Panc1 (cell line): ENCODE measurements around the gene SPECC1. TPM values are rescaled to one million over a fixed set of nuclear protein-coding genes. Genes with fewer than 3 reads are reported as not detected.

Experiments
- ATAC-seq: fragments of 200-7000 bp; cut with Tn5 transposase; 2 replicates; pipeline ENCODE4 v1.9.1; 2020; ENCODE audit warnings: mild to moderate bottlenecking, moderate library complexity
- BruUV-seq: library from RNA; stranded (reverse); fragments of 400-500 nt; replicated peaks from 2 replicates; lab custom pipeline; 2021; lab: Mats Ljungman, UMichigan
- CTCF ChIA-PET: fragments of 300-600 bp; sonication (Branson Sonifier 250); formaldehyde crosslinking; loops from one replicate; lab custom pipeline; 2022; ENCODE audit warnings: antibody characterized with exemption; lab: Charles Lee
- POLR2A ChIA-PET: fragments of 300-600 bp; sonication (Branson Sonifier 250); formaldehyde crosslinking; loops from one replicate; lab custom pipeline; 2022; ENCODE audit warnings: antibody characterized with exemption; lab: Charles Lee
- DNase-seq: peaks from one replicate; pipeline ENCODE4 v3.0.0-alpha.2; 2010; ENCODE audit warnings: low read depth, low spot score
- H3K27ac ChIP-seq: 2 replicates; pipeline ENCODE4 v1.5.1; 2011; ENCODE audit warnings: mild to moderate bottlenecking, low read length, inconsistent platforms
- H3K27me3 ChIP-seq: fragments of 200-500 bp; sonication (Bioruptor generic); 2 replicates; pipeline ENCODE4 v1.6.0; 2014; ENCODE audit warnings: low read length, inconsistent platforms; ENCODE audit not compliant: control insufficient read depth, insufficient read depth
- H3K36me3 ChIP-seq: fragments of 200-500 bp; sonication (Bioruptor generic); 2 replicates; pipeline ENCODE4 v1.5.1; 2014; ENCODE audit warnings: inconsistent platforms, mild to moderate bottlenecking, low read length, moderate library complexity; ENCODE audit not compliant: control insufficient read depth, insufficient read depth
- H3K4me1 ChIP-seq: 2 replicates; pipeline ENCODE4 v1.5.1; 2011; ENCODE audit warnings: inconsistent platforms, mild to moderate bottlenecking, low read length, moderate library complexity; ENCODE audit not compliant: control insufficient read depth, insufficient read depth
- H3K4me3 ChIP-seq, 2 experiments: 2 replicates each; pipeline ENCODE4 v1.5.1; 2011 to 2012; ENCODE audit warnings: low read depth in 2 of 2, low read length in 2 of 2, mild to moderate bottlenecking in 2 of 2, inconsistent platforms in 1 of 2, moderate library complexity in 1 of 2
- H3K9me3 ChIP-seq: fragments of 200-500 bp; sonication (Bioruptor generic); 2 replicates; pipeline ENCODE4 v1.5.1; 2014; ENCODE audit warnings: low read depth, mild to moderate bottlenecking, inconsistent platforms, low read length, moderate library complexity; ENCODE audit not compliant: control insufficient read depth, insufficient read depth
- CTCF ChIP-seq: fragments of 450-650 bp; IDR thresholded peaks from 2 replicates; pipeline ENCODE4 v1.5.1; 2017; ENCODE audit warnings: mild to moderate bottlenecking
- POLR2AphosphoS5 ChIP-seq: IDR thresholded peaks from 2 replicates; pipeline ENCODE4 v1.6.1; 2012; ENCODE audit warnings: mild to moderate bottlenecking, low read depth, low read length, moderate library complexity
- REST ChIP-seq, 2 experiments: IDR thresholded peaks; 2 replicates each; pipeline ENCODE4 v1.6.1; 2011 to 2012; ENCODE audit warnings: low read depth in 2 of 2, control low read depth in 1 of 2, low read length in 1 of 2, mild to moderate bottlenecking in 1 of 2, moderate library complexity in 1 of 2; ENCODE audit not compliant: insufficient read depth in 1 of 2
- SIN3A ChIP-seq: IDR thresholded peaks from 2 replicates; pipeline ENCODE4 v1.6.1; 2012; ENCODE audit warnings: low read depth, mild to moderate bottlenecking, low read length, moderate library complexity, borderline replicate concordance; ENCODE audit not compliant: insufficient read depth
- TCF7L2 ChIP-seq: IDR thresholded peaks from 2 replicates; pipeline ENCODE4 v1.6.1; 2011; ENCODE audit warnings: mild to moderate bottlenecking, low read depth, low read length, inconsistent platforms
- in situ Hi-C: cut with HindIII; loops from 2 replicates; pipeline ENCODE4 v1.10.0; 2016; ENCODE audit warnings: low sequenced_read_pairs, low pct_unique_long_range_greater_than_20kb
- intact Hi-C: fragments of 100-400 bp; cut with micrococcal nuclease; formaldehyde crosslinking; loops from one replicate; pipeline ENCODE4 v1.10.0; 2022; ENCODE audit not compliant: unreplicated experiment
- total RNA-seq: library from RNA; stranded (reverse); gene quantifications from one replicate; pipeline ENCODE4 v1.2.1, GENCODE V29; 2021; ENCODE audit not compliant: unreplicated experiment

Gene SPECC1
- total RNA-seq, 1 experiment from 2014 or later = 80.8 TPM

DNA sequence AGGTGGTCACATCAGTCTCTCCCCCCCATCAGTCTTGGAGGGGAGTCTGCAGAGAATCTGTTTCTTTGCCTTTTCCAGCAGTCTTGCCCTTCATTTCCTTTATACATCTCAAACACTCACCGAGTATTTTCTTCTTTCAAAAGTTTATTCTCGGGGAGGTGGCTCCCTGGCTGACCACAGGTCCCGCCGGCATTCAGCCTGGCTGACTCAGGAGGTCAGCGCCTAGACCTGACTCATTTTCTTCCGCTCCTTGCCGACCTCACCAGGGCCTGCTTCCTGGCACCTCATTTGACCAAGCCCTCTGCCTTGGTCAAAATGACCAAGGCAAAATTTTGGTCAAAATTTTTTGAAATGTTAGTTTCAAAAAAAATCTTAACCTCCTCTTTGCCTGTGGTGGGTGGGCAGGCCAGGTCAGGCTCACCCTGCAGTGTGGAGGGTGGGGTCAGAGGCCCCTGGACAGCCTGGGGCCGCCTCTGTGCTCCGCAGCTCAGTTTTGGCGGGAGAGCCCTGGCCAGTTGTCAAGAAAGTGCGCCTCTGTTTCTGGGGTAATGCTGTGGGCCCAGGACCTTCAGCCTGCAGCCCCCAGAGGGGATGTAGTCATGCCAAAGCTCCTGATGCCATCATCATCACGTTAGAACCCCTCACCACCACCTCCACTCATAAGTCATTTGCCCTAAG, 165.6 kb downstream of the SPECC1 start:
- ChIA-PET POLR2A (no interaction called here), CTCF (no interaction called here)
- peak overlapping the region; percentile 69 for H3K27ac ChIP-seq
- TF ChIP-seq CTCF = no peak
- no peak for TF ChIP-seq POLR2AphosphoS5
- TF ChIP-seq TCF7L2 = no peak
- no peak for TF ChIP-seq REST (IDR thresholded peaks at IDR 0.05; ENCODE audit: insufficient read depth in 1 of 2, low read depth in 2 of 2, low read length in 1 of 2)
- no peak for TF ChIP-seq SIN3A
- BruUV-seq = no TSS peak
- DNase-seq (peak; percentile 64), ATAC-seq (peak; percentile 93)
- H3K36me3 ChIP-seq = no peaks in the 10 kb centered on the region
- no peaks in the 10 kb centered on the region for H3K27me3 ChIP-seq
- in situ Hi-C loops = no loop called here
- H3K4me1 ChIP-seq = peaks cover 51% of the 10 kb centered on the region
- intact Hi-C loops = no loop called here
- H3K9me3 ChIP-seq = no peaks in the 10 kb centered on the region
- peak overlapping the region in 1 of 2 experiments; percentile 35; a peak in 2 of 4 replicates for H3K4me3 ChIP-seq

DNA sequence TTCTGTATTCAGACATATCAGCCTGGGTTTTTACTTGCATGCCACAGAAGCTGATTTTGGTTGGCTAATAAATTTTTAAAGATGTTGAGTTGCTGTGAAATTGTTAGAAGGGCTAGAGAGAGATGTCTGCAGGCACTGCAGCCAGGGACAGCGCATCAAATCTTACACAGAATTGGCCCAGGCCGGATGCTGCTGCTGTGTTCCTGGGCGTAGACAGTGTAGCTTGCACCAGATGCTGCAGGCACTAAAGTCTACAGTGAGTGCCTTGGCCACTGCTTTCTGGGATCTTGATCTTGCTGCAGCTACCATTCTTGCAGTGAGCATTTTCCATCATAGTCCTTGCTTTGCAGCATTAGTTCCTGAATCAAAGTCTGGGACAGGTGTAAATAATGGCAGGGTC, 169.9 kb downstream of the SPECC1 start:
- DNase-seq (no peak), ATAC-seq (no peak)
- no TSS peak for BruUV-seq
- Histone ChIP-seq H3K36me3 (no peaks in the 10 kb centered on the region), H3K9me3 (no peaks in the 10 kb centered on the region), H3K27ac (no peak overlapping the region), H3K27me3 (no peaks in the 10 kb centered on the region), H3K4me3 (no peak overlapping the region), H3K4me1 (peaks cover 16% of the 10 kb centered on the region)
- ChIA-PET POLR2A (no interaction called here), CTCF (no interaction called here)
- TF ChIP-seq POLR2AphosphoS5 (no peak), REST (IDR thresholded peaks at IDR 0.05; ENCODE audit: insufficient read depth in 1 of 2, low read depth in 2 of 2, low read length in 1 of 2) (no peak), CTCF (no peak), SIN3A (no peak)
- intact Hi-C loops = no loop called here
- in situ Hi-C loops = no loop called here
